ENCODE results near the gene GCSAML.
"Not testable (repeated sequence)": the region's sequence is repeated elsewhere in the genome, so short reads cannot be mapped to it uniquely, and the experiment has no call there.

The GCSAML gene

DNA sequence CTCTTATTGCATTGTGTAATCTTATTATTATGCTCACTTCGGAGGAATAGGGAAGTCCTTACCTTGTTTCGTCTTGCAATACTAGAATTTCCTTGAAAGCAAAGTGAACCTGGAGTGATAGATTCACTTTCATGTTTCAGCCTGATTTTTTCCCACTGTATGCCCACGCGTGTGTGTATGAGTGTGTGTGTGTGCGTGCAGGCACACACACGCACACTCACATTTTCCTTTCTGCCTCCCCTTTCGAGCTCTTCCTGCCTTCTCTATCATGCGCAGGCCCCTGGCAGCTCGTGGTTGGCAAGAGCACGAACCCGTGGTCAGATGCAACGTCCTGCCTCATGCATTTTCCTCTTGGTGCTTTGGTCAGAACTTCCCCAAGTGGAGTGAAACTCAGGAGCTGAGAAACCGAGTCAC lies at the start of gene GCSAML:
GCSAML (plus strand) TSS at position 366 of the 414 bp plus-strand sequence. CDS start 58 bp downstream, outside the sequence.
- no peak for DNase-seq

DNA sequence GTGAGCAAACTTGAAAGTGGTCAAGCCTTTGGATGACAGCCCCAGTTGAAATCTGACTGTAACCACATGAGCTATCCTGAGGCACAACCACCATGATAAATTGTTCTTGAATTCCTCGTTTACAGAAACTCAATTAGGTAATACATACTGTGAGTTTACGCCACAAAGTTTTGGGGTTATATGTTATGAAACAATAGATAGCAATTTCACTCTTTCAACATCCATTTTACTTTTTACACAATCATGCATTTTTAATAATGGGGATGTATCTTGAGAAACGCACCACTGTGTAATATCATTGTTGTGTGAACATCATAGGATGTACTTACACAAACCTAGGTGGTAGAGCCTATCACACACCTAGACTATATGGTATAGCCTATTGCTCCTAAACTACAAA lies 48.1 kb upstream of the GCSAML start:
- DNase-seq = no peak

GRCh38 chr1:247506831-247507230 lies 42.1 kb upstream of the GCSAML start:
- DNase-seq = no peak

- DNase-seq = no peak
Measured at GRCh38 chr1:247517795-247518612, 30.9 kb upstream of the GCSAML start.

DNA sequence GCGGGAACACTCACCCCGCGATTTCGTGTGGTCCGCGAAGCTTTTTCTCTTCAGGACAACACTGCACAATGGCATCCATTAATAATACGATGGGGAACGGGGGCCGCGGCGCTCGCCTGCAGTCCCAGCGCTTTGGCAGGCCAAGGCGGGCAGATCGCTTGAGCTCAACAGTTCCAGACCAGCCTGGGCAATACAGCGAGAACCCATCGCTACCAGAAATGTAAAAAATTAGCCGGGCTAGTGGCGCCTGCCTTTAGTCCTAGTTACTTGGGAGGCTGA lies 30.4 kb upstream of the GCSAML start:
- no peak for DNase-seq

DNA sequence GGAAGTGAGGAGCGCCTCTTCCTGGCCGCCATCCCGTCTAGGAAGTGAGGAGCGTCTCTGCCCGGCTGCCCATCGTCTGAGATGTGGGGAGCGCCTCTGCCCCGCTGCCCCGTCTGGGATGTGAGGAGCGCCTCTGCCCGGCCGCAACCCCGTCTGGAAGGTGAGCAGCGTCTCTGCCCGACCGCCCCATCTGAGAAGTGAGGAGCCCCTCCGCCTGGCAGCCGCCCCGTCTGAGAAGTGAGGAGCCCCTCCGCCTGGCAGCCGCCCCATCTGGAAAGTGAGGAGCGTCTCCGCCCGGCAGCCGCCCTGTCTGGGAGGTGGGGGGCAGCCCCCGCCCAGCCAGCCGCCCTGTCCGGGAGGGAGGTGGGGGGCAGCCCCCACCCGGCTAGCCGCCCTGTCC lies 27.0 kb upstream of the GCSAML start:
- DNase-seq = not testable (repeated sequence)

DNA sequence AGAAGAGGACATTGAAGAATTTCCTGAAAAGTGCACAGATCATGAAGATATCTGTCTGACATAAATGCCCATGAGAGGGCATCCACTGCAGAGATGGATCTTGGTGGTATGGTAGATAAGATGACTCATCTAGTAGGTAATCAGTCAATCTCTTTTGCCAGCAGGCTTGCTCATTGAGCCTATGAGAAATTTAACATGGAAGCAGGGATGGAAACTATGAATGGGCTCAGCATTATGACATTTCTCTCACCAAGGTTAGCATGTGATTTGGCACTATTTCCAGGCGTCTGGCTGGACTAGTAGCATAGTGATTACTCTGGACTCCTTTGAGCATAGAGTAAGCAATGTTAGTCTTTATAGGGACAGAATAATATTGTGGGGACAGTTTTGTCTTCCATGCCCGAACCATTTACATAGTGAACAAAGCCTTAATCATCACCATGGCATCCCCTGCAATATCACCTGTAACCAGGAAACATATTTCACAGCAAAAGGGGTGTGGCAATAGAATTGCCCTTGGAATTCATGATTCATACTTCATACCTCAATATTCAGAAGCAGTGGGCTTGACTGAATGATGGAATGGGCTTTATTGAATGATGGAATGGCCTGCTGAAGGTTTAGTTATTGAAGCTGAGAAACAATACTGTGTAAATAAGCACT lies 20.0 kb upstream of the GCSAML start:
- DNase-seq = no peak

- no peak for DNase-seq
Measured at GRCh38 chr1:247529771-247530355, 19.1 kb upstream of the GCSAML start.

- peak; percentile 53 for DNase-seq
Measured at GRCh38 chr1:247530785-247531184, 18.1 kb upstream of the GCSAML start.

DNA sequence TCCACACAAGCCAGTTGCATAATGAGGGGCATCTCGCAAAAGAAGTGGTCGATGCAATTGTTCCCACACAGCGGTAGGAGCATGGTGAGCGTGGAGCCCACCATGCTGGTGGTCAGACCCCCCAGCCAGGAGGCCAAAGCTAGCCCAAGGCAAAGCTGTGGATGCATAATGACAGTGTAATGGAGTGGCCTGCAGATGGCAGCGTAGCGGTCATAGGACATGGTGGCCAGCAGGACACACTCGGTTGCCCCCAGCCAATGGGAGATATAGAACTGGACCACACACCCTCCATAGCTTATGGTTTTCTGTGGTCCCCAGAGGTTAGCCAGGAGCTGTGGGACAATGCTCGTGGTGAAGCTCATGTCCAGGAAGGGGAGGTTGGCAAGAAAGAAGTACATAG lies 17.0 kb upstream of the GCSAML start:
- DNase-seq = no peak

DNA sequence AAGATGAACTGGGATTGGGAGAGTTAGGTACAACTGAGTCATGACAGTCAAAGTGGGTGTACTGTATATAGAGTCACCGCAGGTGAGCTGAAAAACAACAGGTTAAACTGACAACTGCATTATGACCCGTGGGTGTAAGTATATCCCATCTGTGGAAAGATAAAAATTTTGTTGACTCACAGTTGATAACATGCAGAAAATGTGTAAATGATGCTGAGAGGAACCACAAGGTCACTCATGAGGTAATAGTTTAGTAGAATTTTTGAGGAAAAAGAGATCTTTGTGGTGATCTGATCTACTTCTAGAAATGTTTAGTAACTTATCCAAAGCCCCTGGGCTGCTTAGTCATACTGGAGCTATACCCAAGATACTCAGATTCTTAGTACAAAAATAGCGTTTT lies 13.5 kb upstream of the GCSAML start:
- no peak for DNase-seq

- DNase-seq = no peak
Measured at GRCh38 chr1:247536340-247536739, 12.6 kb upstream of the GCSAML start, which contains the start of gene OR2C3. Gene OR2C3, minus strand, starts transcription at chr1:247536440. Its CDS starts 3,929 bp downstream, at chr1:247532511.

GRCh38 chr1:247538561-247538960 lies 10.4 kb upstream of the GCSAML start:
- DNase-seq = no peak

- DNase-seq = no peak
Measured at GRCh38 chr1:247539215-247539614, 9.7 kb upstream of the GCSAML start.

- no peak for DNase-seq
Measured at GRCh38 chr1:247540581-247540980, 8.4 kb upstream of the GCSAML start.

DNA sequence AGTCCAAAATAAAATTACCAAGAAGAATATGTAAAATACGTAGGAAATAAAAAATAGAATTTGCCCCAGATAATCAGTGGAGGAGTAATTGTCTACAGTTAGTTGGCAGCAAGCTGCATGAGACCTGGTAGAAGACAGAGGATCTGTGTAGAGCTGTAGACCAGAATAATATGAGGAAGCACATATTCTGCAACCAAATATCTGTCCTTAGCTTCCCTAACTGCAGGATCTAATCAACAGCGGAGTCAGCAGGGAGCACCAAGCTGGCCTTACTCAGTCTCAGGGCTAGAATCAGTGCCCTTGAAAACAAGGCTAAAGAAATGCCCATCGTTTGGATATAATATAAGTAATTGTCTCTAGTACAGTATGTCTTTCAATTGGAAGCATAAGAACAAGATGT lies 6.1 kb upstream of the GCSAML start:
- no peak for DNase-seq

- no peak for DNase-seq
Measured at GRCh38 chr1:247548092-247548491, 842 bp upstream of the GCSAML start.

GRCh38 chr1:247551721-247552120 lies 2.8 kb downstream of the GCSAML start:
- no peak for DNase-seq

GRCh38 chr1:247552231-247552630 lies 3.3 kb downstream of the GCSAML start:
- no peak for DNase-seq

DNA sequence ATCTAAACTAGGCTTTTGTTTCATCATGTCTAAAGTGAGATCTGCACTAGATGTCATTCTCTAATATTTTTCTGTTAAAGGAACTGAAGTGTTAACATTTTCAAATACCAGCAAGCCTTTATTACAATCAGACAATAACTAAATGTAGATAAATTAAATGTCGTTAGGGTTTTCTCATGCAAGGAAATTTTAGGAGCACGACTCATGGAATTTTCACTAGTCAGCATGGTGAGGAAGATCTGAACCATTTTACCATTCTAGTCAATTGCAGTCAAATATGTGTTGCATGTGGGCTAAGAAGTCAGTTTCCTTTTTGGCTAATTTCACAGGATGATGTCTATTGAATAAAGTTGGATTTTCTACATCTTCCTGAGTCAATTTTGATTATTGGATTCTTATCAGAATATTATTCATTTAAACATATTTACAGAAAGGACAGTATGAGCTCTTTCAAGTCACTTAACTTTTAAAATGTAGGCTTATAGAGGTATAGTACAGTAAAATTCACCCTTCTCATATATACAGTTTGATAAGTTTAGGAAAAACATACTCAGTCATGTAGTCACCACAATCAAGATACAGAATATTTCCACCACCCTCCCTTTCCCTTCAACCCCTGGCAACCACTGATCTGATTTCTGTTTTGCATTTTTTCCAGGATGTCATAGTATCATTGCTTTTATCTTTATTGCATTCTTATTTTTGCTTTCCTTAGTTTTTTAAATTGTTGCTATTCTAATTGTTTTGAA lies 9.2 kb downstream of the GCSAML start:
- DNase-seq = no peak

GRCh38 chr1:247561711-247562110 lies 12.8 kb downstream of the GCSAML start:
- DNase-seq = no peak

DNA sequence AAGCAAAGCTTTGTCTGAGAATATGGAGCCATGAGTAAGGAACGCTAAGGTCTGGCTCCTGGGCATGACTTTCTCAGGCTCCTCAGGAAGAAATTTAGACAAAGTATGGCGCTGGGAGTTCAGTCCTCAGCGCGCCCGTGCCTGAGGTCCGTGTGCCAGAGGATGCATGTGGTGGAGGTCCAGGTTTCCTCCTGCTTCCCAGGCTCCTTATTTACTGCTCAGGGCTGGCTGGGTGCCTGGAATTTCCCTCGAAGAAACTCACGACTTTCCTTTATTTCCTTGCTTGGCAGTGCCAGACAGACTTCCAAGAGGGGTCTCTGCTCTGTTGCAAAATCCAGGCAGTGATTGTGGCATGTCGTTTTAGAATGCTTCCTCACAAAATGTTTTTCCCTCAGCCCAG lies 13.3 kb downstream of the GCSAML start:
- no peak for DNase-seq

DNA sequence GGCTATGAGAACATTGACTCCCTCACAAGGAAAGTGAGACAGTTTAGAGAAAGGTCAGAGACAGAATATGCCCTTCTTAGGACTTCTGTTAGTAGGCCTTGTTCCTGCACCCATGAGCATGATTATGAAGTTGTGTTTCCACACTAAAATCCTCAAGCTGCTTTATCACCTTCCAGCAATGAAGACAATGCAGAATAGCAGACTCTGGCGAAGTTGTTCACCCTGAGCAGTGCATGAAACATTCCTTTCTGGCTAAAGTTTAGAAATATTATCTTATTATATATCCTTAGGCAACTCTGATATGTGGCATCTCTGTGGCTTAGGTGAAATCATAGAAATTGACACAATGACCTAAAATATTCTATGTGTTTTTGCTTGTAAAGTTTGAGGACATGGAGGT lies 25.3 kb downstream of the GCSAML start:
- no peak for DNase-seq

Data from right forelimb (tissue), 1 donor.